NCI-H128 (cell line): ENCODE data around the gene RFT1.
"Not testable (repeated sequence)": the region's sequence is repeated elsewhere in the genome, so short reads cannot be mapped to it uniquely, and the experiment has no call there.

ENCODE experiments used
- DNase-seq: peaks from one replicate; lab custom pipeline; 2025; ENCODE audit not compliant: unreplicated experiment; lab: John Stamatoyannopoulos, UW

Gene RFT1

DNA sequence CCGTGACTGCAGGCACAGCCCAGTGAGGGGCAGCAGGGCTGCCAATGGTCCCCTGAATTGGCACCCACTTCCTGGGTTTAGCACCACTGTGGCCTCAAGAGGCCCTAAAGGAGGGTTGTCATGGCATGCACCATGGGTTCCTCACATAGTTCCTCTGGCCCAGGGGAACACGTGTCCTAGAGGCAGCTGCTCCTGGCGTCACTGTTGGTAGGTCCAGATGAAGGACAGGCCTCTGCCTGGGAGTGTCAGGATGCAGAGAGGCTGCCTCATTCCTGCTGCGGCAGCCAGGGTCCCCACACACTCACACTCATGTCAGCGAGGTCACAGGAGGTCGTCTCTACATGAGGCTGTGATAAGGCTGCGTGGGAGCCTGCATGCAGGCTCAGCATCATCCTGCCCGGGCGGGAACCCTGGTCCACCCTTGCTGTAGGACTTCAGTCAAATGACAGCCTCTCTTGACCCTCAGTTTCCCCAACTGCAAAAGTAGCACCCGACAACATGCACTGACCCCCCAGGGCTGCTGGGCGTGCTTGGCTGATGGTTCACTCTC is 58.3 kb downstream of the RFT1 start:
- no peak for DNase-seq

DNA sequence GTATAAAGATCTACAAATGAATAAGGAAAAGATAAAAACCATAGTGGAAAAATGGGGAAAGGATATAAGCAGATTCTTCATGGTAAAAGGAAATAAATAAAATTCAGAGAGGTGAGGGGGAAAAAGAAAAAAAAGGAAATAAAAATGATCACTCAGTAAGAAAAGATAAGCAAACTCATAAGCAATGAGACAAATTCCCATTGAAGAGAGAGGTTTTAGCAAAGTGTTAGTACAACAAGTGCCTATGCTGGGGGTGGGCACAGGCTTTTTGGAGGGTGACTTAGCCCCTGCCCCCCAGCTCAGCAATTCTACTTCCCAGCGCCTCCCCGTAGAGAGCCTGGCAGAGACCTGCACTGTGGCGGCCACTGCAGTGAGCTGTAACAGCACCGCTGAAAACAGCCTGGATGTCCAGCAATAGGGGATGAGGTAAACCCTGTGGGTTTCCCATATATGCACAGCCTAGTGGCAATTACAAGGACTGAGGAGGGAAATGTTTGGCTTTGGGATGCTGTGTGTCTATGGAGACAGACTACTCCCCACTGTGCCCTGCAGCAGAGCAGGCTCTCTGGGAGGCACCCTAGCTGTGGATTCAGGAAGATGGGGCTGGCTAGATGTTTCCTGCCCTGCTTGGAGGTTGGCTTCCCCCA is 60.7 kb downstream of the RFT1 start:
- no peak for DNase-seq

DNA sequence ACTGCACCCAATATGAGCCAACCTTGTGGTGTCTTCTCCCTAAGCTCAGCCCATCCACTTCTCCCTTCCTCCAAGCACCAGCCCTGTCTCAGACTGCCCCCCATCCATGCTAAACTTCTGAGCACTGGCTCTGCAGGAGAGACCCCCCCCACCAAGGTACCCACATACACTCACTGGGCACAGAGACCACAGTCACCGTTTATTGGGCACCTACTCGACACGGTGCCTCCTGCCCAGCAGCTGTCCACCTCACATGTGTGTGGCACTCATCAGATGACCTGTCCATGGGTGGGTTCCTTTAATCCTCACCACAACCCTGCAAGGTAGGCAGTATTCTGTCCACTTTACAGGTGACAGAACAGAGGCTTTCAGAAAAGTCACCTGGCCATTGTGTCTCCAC is 62.1 kb downstream of the RFT1 start:
- no peak for DNase-seq

- no peak for DNase-seq
Measured at GRCh38 chr3:53067567-53067966, 62.7 kb downstream of the RFT1 start.

- DNase-seq, result no peak
Measured at GRCh38 chr3:53065841-53066480, 64.3 kb downstream of the RFT1 start.

DNA sequence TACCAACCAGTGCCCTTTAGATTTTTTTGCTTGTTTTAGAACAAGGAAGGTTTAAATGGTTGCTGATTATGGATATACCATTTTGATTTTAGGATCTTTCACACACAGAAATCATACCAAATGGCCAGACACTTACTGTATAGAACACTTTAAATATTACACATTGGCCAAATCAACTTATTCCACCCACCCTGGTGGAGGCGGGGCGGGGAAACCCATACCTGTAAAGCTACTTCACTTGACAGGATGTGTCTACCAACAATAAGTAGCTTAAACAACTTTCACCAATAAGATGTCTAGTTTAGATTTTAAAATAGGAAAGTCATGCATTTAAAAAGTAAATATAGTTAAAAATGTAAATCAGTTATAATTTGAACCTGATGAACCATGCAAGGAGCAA is 67.3 kb downstream of the RFT1 start:
- DNase-seq, result no peak

GRCh38 chr3:53056442-53056841 is 73.8 kb downstream of the RFT1 start:
- DNase-seq, result no peak

DNA sequence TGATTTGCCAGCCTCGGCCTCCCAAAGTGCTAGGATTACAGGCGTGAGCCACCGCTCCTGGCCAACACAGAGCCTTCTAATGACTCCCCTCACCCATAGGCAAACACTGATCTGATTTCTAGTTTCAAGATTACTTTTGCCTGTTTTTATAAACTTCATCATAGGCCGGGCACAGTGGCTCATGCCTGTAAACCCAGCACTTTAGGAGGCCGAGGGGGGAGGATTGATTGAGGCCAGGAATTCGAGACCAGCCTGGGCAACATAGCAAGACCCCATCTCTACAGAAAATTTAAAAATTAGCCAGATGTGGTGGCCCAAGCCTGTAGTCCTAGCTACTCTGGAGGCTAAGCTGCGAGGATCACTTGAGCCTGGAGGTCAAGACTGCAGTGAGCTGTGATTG is 76.0 kb downstream of the RFT1 start:
- DNase-seq, result not testable (repeated sequence)

- no peak for DNase-seq
Measured at GRCh38 chr3:53051929-53052328, 78.3 kb downstream of the RFT1 start.

DNA sequence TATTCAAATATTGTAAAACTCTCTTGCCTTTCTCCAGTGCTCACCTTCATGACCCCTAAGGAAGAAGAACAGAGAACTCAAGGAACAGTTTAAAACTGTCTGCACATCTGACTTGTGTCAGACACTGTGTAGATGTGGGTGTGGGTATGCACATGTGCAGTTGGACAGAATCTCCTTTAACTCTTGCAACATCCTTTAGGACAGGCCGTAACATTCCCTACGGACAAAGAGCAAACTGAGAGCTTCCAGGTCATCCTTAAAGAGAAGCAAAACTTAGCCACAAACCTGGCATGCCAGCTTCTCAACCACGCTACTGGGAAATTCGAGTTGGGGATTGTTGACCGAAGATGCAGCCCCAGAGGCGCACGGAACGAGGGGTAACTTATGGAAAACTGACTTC is 80.2 kb downstream of the RFT1 start:
- DNase-seq, result no peak

GRCh38 chr3:53046171-53047170 is 83.8 kb downstream of the RFT1 start:
- DNase-seq, result no peak

DNA sequence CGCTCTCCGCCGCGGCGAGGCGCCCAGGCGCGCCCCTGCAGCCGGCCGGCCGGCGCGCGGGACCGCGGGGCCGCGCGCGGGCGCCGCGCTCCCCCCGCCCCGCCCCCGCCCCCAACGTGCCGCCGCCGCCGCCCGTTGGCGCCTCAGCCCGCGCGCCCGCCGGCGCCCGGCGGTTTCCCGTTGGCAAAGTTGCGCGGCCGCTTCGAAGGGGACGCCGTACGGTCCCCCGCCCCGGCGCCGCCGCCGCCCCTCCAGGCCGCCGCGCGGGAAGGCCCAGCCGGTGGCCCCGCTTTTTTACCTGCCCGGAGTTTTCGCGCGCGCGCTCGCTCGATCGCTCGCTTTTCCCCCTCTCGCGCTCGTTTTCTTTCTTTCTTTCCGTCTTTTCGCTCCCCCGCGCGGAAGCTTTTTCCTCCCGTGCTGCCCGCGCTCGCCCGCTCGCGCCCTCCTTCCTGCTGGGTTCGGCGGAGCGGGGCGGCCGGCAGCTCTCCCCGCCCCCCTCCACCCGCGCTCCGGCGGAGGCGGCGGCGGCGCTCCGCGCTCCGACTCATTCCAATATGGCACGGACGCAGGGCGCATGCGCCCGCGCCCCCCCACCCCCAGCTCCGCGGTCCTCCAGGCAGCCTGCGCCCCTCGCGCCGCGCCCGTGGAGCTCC is 84.6 kb downstream of the RFT1 start, which contains the start of gene SFMBT1:
SFMBT1 (minus strand) TSS at position 556 of the 653 bp plus-strand sequence. CDS start 76,945 bp downstream, outside the sequence.
- no peak for DNase-seq

DNA sequence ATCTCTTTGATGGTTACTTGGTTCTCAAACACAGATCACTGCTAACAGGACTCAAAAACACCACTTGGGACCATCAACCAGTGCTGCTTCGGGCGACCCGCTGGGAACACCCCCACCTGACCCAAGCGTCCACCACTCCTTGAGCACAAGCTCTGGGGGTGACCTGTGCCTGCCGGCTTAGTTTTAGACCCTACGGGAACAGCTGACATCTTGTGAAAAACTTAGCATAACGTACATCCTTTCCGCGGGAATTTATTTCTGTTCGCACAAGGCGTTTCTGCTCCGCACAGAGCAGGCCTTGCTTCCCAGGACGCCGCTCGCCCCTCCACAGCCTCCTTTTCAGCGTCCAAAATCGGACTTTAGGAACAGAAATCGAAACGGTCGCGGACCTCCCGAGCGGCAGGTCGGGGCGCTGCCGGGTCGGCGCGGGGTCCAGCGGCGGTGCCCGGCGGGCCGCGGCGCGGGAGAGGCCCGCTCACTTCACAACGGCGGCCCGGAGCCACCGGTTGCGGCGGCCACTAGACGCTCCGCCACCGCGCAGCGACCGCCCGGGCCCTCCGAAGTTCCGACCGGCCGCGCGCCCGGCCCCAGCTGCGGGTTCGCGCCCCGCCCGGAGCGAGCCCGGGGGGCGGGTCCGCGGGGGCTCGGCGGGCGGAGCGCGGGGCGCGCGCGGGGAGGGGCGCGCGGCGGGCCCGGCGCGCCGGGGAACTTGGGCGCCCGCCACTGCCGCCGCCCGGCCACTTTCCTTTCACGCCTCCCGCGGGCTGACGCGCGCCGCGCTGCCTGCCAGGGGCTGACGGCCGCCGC is 85.3 kb downstream of the RFT1 start:
- DNase-seq, result no peak

- DNase-seq, result no peak
Measured at GRCh38 chr3:53044371-53044710, 85.9 kb downstream of the RFT1 start.

- DNase-seq, result no peak
Measured at GRCh38 chr3:53043738-53044137, 86.5 kb downstream of the RFT1 start.

DNA sequence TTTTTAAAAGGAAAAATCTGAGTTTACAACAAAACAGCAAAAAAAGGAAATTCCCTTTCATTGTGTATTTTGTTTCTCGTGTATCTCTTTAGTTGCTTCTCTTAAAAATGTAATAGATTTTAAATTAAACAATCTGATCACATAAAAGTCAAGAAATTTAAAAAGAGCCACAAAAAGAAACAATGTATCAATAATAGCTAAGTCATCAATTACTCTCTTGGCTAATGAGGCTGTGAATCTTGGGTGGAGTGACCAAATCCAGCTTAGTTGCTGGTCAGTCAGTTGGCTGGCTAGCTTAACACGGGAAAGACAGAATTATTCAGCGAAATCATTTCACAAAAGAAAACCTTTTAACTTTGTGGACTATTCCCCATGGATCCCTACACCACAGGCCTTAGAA is 87.6 kb downstream of the RFT1 start:
- DNase-seq, result no peak

DNA sequence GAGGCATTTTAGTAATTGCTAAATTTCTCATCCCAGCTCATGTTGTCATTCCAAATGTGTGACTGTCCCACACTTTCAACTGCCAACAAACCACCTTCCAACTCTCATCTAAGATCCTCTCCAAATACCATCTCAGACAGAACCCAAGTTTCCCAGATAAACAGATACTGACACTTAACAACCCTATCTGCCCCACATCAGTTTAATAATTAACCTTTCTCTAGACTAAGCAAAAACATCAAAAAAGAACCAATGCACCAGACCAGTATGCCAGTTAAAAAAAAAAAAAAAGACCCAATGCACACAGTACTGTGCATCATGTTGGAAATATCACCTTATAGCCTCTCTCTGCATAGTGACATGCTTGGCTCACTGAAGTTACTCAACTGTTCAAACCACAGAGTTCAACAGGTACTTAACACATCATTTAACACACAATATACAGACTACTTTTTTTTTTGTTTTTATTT is 89.8 kb downstream of the RFT1 start:
- no peak for DNase-seq

DNA sequence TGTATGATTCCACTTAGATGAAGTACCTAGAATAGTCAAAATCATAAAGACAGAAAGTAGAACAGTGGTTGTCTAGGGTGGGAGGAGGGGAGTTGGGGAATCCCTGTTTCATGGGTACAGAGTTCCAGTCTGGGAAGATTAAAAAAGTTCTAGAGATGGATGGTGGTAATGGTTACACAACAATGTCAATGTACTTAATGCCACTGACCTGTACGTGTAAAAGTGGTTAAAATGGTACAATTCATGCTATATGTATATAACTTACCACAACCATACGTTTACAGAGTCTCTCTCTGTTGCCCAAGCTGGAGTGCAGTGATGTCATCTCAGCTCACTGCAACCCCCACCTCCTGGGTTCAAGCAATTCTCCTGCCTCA is 90.9 kb downstream of the RFT1 start:
- DNase-seq, result no peak

- DNase-seq, result no peak
Measured at GRCh38 chr3:53038679-53039375, 91.4 kb downstream of the RFT1 start.
